ENCODE measurements around the gene ZFAND3.

ZFAND3 gene

GRCh38 chr6:38175786-38176185, 356.3 kb downstream of the ZFAND3 start:
- no peak for DNase-seq (ENCODE audit: low read depth)

GRCh38 chr6:38176797-38177751, 357.5 kb downstream of the ZFAND3 start:
- H3K4me3 ChIP-seq (ENCODE audit: low read length): no peak overlapping the region
- no peak for TF ChIP-seq CTCF (conservative IDR thresholded peaks at IDR 0.05; ENCODE audit: low read length)
- DNase-seq (ENCODE audit: low read depth): no peak

More at GRCh38 chr6:38175786-38176185, 356.3 kb downstream of the ZFAND3 start:
- TF ChIP-seq CTCF (conservative IDR thresholded peaks at IDR 0.05; ENCODE audit: low read length): no peak
- no peak overlapping the region for H3K4me3 ChIP-seq (ENCODE audit: low read length)

GRCh38 chr6:38177882-38178583, 358.5 kb downstream of the ZFAND3 start:
- H3K4me3 ChIP-seq (ENCODE audit: low read length): no peak overlapping the region
- DNase-seq (ENCODE audit: low read depth): no peak
- TF ChIP-seq CTCF (conservative IDR thresholded peaks at IDR 0.05; ENCODE audit: low read length): no peak

GRCh38 chr6:38178584-38178886, 359.0 kb downstream of the ZFAND3 start:
- H3K4me3 ChIP-seq (ENCODE audit: low read length): no peak overlapping the region
- no peak for DNase-seq (ENCODE audit: low read depth)
- no peak for TF ChIP-seq CTCF (conservative IDR thresholded peaks at IDR 0.05; ENCODE audit: low read length)

- H3K4me3 ChIP-seq (ENCODE audit: low read length): no peak overlapping the region
- no peak for DNase-seq (ENCODE audit: low read depth)
- TF ChIP-seq CTCF (conservative IDR thresholded peaks at IDR 0.05; ENCODE audit: low read length): no peak
Observed at GRCh38 chr6:38179300-38179699, 359.8 kb downstream of the ZFAND3 start.

- TF ChIP-seq CTCF (conservative IDR thresholded peaks at IDR 0.05; ENCODE audit: low read length): no peak
- no peak for DNase-seq (ENCODE audit: low read depth)
- no peak overlapping the region for H3K4me3 ChIP-seq (ENCODE audit: low read length)
Observed at GRCh38 chr6:38179794-38180430, 360.4 kb downstream of the ZFAND3 start.
